OCI-M2 (cell line): ENCODE measurements around the gene SLC4A9.
A peak's percentile ranks its signal among the peaks of the same experiment; 100 is the strongest.
"Not testable (repeated sequence)": the region's sequence is repeated elsewhere in the genome, so short reads cannot be mapped to it uniquely, and the experiment has no call there.

Source experiments
- DNase-seq: peaks from one replicate; lab custom pipeline; 2025; ENCODE audit not compliant: unreplicated experiment; lab: John Stamatoyannopoulos, UW

SLC4A9 gene

GRCh38 chr5:140337880-140338279, 22.1 kb upstream of the SLC4A9 start:
- no peak for DNase-seq

DNA sequence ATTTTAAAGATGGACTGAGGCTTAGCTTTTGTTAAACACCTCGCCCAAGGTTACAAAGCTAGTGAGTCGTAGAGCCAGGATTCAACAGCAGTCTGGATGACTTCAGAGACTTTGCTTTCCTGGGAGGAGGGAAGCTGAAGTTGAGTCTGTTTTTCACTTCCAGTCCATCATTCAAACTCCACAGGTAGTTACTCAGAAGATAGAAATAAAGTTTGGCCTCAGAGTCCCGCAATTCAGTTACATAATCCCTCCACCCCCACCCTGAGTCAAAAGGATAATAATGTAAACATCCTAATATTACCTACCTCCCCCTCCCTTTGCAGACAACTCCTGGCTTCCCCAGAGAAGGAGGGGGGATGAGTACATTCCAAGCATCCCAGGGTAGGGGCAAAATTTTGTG, 21.7 kb upstream of the SLC4A9 start:
- DNase-seq, result no peak

DNA sequence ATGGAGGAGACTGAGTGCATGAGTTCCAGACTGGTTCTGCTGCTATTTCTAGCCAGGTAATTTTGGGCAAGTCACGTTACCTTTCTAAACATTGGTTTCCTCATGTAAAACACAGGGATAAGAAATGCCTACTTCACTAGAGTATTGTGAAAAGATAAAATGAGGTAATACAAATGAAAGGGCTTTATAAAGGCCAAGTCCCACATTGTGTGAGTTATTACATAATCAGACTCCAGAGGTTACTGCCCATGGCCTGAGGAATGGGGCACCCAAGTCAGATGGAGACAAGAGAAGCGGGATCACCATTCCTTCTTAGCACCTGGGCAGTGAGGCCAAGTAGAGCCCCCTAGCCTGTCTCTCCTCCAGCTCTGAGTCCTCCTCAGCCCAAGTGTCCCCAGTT, 21.1 kb upstream of the SLC4A9 start:
- no peak for DNase-seq

DNA sequence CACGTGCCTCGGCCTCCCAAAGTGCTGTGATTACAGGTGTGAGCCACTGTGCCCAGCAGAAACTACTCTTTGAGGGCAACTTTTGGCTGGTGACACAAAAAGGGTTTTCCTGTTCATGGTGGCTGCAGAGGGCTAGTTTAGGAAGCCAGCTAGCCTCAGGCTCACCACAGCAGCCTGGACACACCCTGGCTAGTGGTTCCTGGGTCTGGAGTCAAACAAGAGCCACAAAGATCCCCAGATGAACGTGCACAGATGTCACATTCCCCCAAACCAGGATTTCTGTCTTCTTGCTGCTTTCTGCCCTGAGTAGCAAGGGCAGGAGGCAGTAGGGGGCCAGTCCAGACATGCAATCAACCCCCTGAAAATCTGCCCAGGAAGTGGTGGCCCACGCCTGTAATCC, 20.4 kb upstream of the SLC4A9 start:
- DNase-seq, result no peak

DNA sequence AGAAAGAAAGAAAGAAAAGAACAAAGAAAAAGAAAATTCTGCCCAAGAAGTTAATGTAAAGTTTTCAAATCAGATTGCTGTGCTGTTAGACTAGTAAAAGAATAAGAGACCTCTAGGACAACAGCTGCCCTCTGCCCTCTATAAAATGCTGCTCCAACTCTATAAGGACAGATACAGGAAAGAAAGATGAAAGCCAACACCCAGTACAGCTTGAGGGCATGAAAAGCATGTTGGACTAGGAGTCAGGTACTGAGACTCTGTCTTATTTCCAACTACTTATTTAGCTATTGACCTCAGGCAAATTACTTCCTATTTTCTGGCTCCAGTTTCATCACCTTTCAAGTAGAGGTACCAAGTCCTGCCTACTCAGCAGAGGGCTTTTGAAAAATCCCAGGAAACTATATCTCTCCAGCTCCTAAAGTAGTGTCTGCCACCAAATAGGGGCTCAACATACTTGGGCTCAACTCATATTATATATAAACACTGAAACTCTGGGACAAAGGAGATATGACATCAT, 19.3 kb upstream of the SLC4A9 start:
- DNase-seq, result no peak

DNA sequence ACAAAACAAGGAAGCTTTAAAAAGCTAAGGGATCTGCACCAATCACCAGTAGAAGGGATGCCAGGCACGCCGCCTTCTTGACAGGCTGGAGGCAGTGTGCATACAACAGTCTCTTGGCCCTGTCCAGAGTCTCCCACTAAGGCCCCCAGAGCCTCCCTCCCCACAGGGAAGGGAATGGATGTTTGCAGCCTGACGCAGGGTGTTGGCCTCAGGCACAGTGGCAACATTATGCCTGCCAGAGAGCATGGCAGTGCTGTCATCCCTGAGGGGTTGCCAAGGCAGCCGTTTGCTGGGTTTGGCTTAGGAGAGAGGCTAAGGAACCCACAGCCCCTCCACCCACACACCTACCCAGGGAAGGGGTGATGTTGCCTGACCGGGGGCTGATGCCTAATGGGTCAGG, 18.4 kb upstream of the SLC4A9 start:
- DNase-seq, result no peak

- DNase-seq, result no peak
These were observed 17.7 kb upstream of the SLC4A9 start for GRCh38 chr5:140342287-140342686.

- no peak for DNase-seq
These were observed 17.1 kb upstream of the SLC4A9 start for GRCh38 chr5:140342896-140343295.

DNA sequence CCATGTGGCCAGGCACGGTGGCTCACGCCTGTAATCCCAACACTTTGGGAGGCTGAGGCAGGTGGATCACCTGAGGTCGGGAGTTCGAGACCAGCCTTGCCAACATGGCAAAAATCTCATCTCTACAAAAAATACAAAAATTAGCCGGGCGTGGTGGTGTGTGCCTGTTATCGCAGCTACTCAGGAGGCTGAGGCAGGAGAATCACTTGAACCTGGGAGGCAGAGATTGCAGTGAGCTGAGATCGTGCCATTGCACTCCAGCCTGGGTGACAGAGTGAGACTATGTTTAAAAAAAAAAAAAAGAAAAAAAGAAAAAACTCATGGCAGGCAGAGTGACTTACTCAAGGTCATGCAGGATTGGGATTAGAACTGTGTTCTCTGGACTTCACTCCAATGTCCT, 16.1 kb upstream of the SLC4A9 start:
- not testable (repeated sequence) for DNase-seq

DNA sequence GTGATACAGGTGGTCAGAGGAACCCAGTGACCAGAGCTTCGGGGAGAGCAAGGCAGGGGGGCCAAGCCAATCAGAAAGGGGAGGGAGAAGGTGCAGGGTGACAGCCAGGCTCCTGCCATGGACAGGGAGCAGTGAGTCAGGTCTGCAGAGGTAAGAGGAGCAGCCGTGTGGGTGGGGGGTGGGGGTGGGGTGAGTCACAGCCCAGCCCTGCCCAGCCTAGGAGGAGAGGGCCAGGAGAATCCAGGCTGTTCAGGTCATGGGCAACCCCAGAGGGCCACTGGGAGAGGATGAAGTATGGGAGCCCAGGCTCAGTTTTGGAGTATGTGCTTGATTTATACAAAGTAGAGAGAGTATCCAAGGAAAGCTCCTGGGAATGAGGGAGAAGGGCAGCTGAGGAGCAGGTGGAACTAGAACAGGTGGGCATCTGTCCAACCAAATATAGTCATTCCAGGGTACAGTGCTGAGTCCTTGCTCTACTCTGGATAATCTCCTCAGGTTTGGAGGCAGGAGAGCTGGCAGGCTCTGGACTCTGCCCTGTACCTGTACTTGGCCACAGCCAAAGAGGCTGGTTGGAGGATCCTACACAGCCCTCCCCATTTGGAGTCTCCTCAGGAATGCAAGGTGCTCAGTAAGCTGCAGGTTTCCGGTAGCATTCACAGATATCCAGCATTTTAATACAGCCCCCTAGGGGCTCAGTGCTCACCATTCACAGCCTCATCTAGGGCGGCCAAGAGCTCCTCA, 15.1 kb upstream of the SLC4A9 start:
- no peak for DNase-seq

DNA sequence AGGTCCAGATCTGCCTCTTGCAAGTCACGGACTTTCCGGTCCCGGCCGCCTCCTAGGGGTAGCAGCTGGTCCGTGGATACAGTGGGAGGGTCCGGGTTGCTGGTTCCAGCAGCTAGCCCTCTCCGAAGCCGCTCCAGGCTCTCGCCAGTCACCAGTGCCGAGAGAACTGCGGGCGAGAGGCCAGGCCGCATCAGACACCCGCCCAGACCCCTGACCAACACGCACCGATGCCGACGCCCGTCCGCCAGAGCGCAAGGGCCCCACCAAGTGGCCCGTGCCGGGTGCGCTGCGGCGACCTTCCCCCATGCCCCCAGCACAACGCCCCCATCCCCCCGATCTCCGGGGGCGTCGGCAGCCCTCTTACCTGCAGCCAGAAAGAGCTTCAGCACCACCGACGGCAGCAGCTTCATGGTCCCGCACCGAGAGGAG, 14.1 kb upstream of the SLC4A9 start:
- no peak for DNase-seq

- no peak for DNase-seq
These were observed 13.4 kb upstream of the SLC4A9 start, which contains the start of gene HBEGF for GRCh38 chr5:140346348-140347221. Gene HBEGF (minus strand): TSS chr5:140346603. CDS start chr5:140346328, 275 bp downstream.

- DNase-seq, result no peak
These were observed 12.6 kb upstream of the SLC4A9 start for GRCh38 chr5:140347360-140347759.

DNA sequence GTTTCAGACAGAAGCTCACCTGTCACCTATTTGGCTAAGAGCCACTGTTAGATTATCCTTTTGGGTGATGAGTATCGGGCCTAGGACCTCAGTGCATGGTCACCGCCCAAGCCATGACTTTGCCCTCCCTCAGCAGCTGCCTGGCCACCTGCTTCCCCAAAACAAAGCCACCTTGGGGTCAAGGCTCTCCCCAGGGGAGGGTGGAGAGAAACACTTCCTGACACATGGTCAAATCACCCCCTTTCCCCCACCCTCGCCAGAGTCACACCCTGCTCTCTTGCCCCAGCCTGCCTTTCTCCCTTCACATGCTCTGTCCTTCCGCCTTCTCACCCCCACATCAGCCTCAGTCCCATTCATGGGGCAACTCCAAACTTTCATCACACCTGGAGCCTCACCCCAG, 11.9 kb upstream of the SLC4A9 start:
- DNase-seq, result no peak

- no peak for DNase-seq
These were observed 10.8 kb upstream of the SLC4A9 start for GRCh38 chr5:140349244-140349643.

DNA sequence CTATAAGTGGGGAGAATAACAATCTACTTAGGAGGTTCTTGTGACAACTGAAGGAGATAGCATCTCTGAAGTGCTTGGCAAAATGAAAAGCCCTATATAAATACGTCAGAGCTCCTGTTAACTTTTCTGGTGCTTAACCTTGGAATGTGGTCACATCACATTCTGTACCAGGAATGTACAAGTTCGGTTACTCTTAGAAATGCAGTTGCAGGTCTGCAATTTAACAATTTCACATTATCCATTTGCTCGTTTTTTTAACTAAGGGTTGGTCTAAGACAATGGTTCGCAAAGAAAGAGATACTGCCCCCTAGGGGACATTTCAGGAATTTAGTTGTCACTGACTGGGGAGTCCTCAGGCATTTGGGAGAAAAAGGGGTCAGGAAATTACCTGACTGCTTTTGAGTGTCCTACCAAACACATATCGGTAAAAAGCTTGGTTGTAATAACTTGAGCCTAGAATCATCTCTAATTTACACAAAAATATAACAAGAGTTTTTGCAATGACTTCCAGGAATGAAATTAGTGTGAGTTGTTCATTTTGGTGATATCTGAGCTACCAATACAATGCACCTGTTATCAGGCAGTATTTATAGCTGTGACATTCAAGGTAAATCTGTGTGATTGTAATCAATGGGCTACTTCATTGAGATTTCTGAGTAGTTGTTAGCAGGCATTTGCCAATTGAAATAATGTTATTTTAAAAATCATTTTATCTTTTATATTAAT, 8.2 kb upstream of the SLC4A9 start:
- DNase-seq, result peak; percentile 39

- DNase-seq, result no peak
These were observed 4.4 kb upstream of the SLC4A9 start for GRCh38 chr5:140355546-140355945.

DNA sequence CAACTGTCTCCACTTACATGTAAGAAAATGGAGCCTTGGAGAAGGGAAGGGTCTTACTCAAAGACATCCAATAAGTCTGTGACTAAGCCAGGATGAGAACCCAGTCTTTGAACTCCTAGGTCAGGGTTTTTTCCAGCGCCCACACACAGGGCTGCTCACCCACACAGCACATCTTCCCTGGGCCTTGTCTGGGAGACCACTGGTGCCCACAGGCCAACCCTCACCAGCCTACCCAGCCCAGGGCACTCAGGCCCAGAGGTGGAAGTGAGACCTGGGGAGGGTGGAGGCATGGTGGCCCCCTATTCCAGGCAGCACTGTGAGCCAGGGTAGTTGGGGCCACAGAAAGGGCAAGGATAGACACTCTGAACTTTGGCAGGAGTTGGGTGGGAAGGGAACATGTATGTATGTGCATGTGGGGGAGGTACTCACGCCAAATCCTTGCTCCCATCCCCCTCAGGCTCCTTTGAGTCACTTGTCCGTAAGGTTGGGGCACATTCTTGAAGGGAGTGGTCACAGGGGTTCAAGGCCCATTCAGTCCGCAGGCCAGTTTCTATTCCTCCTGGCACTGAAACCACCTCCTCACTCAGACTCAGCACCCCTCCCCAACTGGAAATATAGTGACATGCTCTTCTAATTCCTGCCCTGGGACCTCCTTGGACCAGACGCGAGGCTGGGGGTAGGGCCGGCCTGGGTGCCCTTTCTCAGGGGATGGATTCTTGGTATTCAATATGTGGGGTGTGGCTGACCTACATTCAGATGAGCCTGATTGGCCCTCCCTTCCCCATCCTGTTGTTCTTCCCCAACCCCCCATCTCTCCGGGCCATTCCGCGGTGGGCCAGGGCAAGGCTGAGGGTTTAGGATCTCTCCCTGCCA, 2.9 kb upstream of the SLC4A9 start:
- no peak for DNase-seq

DNA sequence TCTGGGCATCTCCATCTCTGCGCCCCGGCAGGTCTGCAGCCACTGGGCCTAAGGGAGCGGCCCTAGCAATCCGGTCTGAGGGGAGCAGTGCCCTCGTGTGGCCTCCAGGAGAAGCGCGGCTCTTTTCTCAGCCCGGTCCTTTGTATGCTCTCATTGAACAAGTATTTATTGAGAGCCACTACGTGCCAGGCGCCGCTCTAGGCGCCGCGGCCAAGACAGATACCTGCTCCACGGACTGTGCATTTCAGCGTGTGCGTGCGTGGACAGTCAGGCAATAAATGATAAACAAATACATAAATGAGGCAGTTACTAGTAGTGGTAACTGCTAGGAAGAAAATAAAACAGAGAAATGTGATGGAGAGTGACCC, 2.3 kb upstream of the SLC4A9 start:
- DNase-seq, result peak; percentile 35

- DNase-seq, result no peak
These were observed 1.2 kb upstream of the SLC4A9 start for GRCh38 chr5:140358738-140359310.
